Fibroblast of the aortic adventitia (primary cell): ENCODE measurements around the gene TRMT1. TPM values are rescaled to one million over a fixed set of nuclear protein-coding genes. Genes with fewer than 3 reads are reported as not detected.

Source experiments
- DNase-seq: peaks from one replicate; pipeline ENCODE4 v3.0.0-alpha.2; 2010; ENCODE audit warnings: low read depth
- H3K4me3 ChIP-seq: 2 replicates; pipeline ENCODE4 v1.5.1; 2011; ENCODE audit warnings: low read depth, mild to moderate bottlenecking, control low read depth, low read length, moderate library complexity
- CTCF ChIP-seq: IDR thresholded peaks from 2 replicates; pipeline ENCODE4 v1.5.1; 2011; ENCODE audit warnings: mild to moderate bottlenecking, low read length, control low read depth, inconsistent platforms; ENCODE audit not compliant: insufficient read depth
- total RNA-seq: library from RNA; depleted of rRNA; stranded (reverse); fragments of >200 nt; gene quantifications from 2 replicates; pipeline ENCODE4 v1.2.3, GENCODE V29; 2012; ENCODE audit warnings: low replicate concordance

TRMT1 gene
- total RNA-seq, 1 donor: 23.9 TPM

GRCh38 chr19:13146763-13147563, 30.4 kb upstream of the TRMT1 start:
- DNase-seq: peak; percentile 48
- TF ChIP-seq CTCF: no peak
- no peak overlapping the region for H3K4me3 ChIP-seq

DNA sequence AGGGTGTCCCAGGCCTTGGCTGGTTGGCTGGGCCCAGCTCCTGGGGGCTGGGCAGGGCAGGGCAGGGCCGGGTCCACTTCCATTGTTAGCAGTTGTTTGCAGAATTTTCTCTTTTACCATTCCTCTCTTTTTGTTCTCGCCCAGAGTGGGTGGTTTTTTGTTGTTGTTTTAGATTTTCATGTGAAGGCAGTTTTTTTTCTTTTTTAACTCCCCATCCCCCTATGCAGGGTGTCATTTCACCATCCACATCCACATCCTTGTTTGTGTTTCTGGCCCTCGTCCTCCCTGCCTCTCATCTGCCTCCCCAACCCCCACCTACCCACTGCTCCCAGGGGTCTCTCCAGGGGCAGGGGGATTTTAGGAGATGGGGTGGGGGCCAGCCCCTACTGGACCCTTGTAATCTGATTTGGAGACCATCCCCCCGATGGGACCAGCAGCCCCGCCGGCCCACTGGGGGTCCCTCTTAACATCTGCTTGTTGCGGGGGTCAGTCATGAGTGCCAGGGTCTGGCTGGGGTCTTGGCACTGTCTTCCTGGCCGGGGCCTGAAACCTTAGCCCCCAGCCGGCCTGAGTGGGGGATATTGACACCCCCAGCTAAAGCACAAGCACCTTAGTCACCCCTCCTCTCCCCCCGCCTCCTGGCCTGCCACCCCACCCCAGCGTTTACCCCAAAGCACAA, 23.2 kb upstream of the TRMT1 start:
- DNase-seq: no peak
- TF ChIP-seq CTCF: no peak
- no peak overlapping the region for H3K4me3 ChIP-seq

DNA sequence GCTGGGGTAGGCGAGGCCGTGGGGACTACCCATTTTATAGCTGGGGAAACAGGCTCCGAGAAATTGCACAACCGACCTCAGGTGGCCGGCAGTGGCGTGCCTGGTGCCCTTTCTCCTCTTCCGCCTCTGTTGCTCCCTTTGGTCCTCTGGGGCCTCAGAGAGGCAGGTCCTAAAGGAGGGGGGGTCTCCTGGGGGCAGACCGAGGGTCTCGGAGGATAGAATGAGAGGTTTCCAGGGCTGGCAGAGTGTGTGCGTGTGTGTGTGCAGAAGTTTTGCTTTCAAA, 22.3 kb upstream of the TRMT1 start:
- no peak for TF ChIP-seq CTCF
- DNase-seq: no peak
- no peak overlapping the region for H3K4me3 ChIP-seq

DNA sequence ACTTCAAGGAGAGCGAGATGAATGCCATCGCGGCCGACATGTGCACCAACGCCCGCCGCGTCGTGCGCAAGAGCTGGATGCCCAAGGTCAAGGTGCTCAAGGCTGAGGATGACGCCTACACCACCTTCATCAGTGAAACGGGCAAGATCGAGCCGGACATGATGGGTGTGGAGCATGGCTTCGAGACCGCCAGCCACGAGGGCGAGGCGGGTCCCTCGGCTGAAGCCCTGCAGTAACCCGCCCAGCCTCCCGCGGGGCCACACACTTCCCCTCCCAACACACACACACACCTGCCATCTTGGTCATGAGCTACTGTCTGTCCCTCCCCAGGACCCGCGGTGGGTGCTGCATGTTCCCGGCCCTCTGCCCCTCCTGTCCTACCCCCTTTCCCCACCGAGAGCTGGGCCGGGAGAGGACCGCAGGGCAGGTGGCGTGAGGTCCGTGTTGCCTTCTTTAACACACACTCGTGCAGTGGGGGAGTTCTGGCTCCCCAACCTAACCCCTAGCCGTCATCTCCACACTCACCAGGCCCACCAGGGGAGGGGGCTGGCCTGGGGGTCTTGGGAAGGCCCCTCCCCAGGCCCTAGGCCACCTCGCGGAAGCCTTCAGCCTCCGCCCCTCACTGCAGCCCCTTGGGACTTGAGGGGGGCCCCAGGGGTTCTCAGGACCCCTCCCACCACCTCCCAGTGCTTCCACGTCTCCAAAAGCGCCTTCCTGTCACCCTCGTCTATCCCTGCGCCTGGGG, 21.8 kb upstream of the TRMT1 start:
- H3K4me3 ChIP-seq: no peak overlapping the region
- DNase-seq: no peak
- TF ChIP-seq CTCF: no peak

- no peak overlapping the region for H3K4me3 ChIP-seq
- no peak for DNase-seq
- no peak for TF ChIP-seq CTCF
Measured at GRCh38 chr19:13137290-13137794, 20.8 kb upstream of the TRMT1 start.

DNA sequence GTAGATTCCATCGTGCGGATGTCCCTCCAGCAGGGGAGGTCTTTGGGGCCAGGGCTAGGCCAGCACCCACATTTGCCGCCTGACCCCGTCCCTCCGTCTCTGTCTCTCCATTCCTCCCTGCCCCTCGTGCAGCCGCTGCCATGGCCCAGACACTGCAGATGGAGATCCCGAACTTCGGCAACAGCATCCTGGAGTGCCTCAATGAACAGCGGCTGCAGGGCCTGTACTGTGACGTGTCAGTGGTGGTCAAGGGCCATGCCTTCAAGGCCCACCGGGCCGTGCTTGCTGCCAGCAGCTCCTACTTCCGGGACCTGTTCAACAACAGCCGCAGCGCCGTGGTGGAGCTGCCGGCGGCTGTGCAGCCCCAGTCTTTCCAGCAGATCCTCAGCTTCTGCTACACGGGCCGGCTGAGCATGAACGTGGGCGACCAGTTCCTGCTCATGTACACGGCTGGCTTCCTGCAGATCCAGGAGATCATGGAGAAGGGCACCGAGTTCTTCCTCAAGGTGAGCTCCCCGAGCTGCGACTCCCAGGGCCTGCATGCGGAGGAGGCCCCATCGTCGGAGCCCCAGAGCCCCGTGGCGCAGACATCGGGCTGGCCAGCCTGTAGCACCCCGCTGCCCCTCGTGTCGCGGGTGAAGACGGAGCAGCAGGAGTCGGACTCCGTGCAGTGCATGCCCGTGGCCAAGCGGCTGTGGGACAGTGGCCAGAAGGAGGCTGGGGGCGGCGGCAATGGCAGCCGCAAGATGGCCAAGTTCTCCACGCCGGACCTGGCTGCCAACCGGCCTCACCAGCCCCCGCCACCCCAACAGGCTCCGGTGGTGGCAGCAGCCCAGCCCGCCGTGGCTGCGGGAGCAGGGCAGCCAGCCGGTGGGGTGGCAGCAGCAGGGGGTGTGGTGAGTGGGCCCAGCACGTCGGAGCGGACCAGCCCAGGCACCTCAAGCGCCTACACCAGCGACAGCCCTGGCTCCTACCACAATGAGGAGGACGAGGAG, 18.8 kb upstream of the TRMT1 start:
- no peak for DNase-seq
- TF ChIP-seq CTCF: no peak
- no peak overlapping the region for H3K4me3 ChIP-seq
